ENCODE results near the gene MFF. TPM values are rescaled to one million over a fixed set of nuclear protein-coding genes. Genes with fewer than 3 reads are reported as not detected.

The MFF gene
- total RNA-seq, 1 experiment from 2014 or later, result 103 TPM

DNA sequence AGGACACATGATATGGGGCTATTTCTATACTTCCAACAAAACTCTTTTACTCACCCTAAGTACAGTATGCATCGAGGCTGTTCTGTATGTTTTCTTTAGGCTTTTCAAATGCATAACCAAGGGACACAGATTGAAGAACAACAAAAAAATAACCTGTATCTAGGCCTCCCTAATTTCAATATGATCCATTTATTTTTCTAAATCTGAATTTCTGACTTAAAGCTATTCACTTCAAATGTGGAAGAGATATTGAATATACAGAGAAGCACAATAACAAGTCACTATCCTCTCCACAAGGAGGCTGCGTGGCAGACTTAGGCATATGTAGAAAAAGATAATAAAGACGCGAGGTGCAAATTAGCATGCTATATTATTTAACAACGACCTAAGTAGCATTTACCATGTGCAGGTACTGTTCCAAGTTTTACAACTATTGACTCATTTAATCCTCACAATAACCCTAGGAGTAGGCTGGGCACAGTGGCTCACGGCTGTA, 39.3 kb upstream of the MFF start:
- Histone ChIP-seq H3K4me2 (ENCODE audit: low read length) (no peak overlapping the region), H4K20me1 (ENCODE audit: low read length) (no peaks in the 10 kb centered on the region), H3K27me3 (ENCODE audit: low read length) (no peaks in the 10 kb centered on the region), H3K4me3 (ENCODE audit: low read length) (no peak overlapping the region), H3K4me1 (ENCODE audit: insufficient read depth, low read length) (no peaks in the 10 kb centered on the region), H3K9me3 (ENCODE audit: low read length) (no peaks in the 10 kb centered on the region), H3K36me3 (ENCODE audit: low read depth, low read length) (no peaks in the 10 kb centered on the region), H2AFZ (ENCODE audit: low read length) (no peak overlapping the region), H3F3A (ENCODE audit: low read length, unreplicated experiment) (no peaks in the 10 kb centered on the region), H3K27ac (ENCODE audit: low read length) (no peak overlapping the region), H3K9me2 (replicated peaks; ENCODE audit: low read length) (no peaks in the 10 kb centered on the region), H3K9ac (ENCODE audit: low read length) (no peak overlapping the region), H3K79me2 (ENCODE audit: low read length) (no peaks in the 10 kb centered on the region)
- BruUV-seq (replicated peaks), result no TSS peak
- no peak for TF ChIP-seq EZH2phosphoT487 (IDR thresholded peaks at IDR 0.05; ENCODE audit: borderline replicate concordance, low read length)
- TF ChIP-seq CTCF (conservative IDR thresholded peaks at IDR 0.05; ENCODE audit: low read depth, low read length), result no peak
- no peak for TF ChIP-seq EZH2 (IDR thresholded peaks at IDR 0.05; ENCODE audit: low read length, unreplicated experiment)
- POLR2A ChIA-PET (ENCODE audit: unreplicated experiment), result no interaction called here
- CTCF ChIA-PET, result no interaction called here
- intact Hi-C loops (cut with micrococcal nuclease), result no loop called here
- ATAC-seq, result no peak
- no peak for DNase-seq

DNA sequence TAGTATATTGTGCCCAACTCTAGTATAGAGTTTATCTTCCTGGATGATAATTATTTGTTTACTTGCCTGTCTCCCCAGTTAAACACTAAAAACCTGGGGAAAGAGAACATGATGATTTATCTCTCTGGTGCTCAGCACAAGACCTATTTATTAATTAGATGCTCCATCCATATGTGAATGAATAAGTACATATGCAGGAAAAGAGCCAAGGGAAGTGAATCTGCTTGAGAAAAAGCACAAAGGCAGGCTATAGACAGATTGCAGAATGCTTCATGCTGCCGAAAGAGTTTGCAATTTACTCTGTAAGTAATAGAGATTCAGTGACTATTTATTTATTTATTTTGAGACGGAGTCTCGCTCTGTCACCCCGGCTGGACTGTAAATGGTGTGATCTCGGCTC, 37.3 kb upstream of the MFF start:
- BruUV-seq (replicated peaks), result no TSS peak
- no peak for TF ChIP-seq EZH2 (IDR thresholded peaks at IDR 0.05; ENCODE audit: low read length, unreplicated experiment)
- TF ChIP-seq CTCF (conservative IDR thresholded peaks at IDR 0.05; ENCODE audit: low read depth, low read length), result no peak
- no peak for TF ChIP-seq EZH2phosphoT487 (IDR thresholded peaks at IDR 0.05; ENCODE audit: borderline replicate concordance, low read length)
- H3K4me1 ChIP-seq (ENCODE audit: insufficient read depth, low read length), result no peaks in the 10 kb centered on the region
- no peak overlapping the region for H3K9ac ChIP-seq (ENCODE audit: low read length)
- no peaks in the 10 kb centered on the region for H3F3A ChIP-seq (ENCODE audit: low read length, unreplicated experiment)
- POLR2A ChIA-PET (ENCODE audit: unreplicated experiment), result no interaction called here
- intact Hi-C loops (cut with micrococcal nuclease), result no loop called here
- no peak overlapping the region for H3K4me2 ChIP-seq (ENCODE audit: low read length)
- no peak overlapping the region for H2AFZ ChIP-seq (ENCODE audit: low read length)
- H4K20me1 ChIP-seq (ENCODE audit: low read length), result no peaks in the 10 kb centered on the region
- no peak for ATAC-seq
- no peak overlapping the region for H3K27ac ChIP-seq (ENCODE audit: low read length)
- no peaks in the 10 kb centered on the region for H3K79me2 ChIP-seq (ENCODE audit: low read length)
- H3K36me3 ChIP-seq (ENCODE audit: low read depth, low read length), result no peaks in the 10 kb centered on the region
- no peaks in the 10 kb centered on the region for H3K27me3 ChIP-seq (ENCODE audit: low read length)
- no peaks in the 10 kb centered on the region for H3K9me3 ChIP-seq (ENCODE audit: low read length)
- DNase-seq, result no peak
- CTCF ChIA-PET, result no interaction called here
- no peaks in the 10 kb centered on the region for H3K9me2 ChIP-seq (replicated peaks; ENCODE audit: low read length)
- no peak overlapping the region for H3K4me3 ChIP-seq (ENCODE audit: low read length)

- Histone ChIP-seq H3K27me3 (ENCODE audit: low read length) (no peaks in the 10 kb centered on the region), H2AFZ (ENCODE audit: low read length) (no peak overlapping the region), H3K4me2 (ENCODE audit: low read length) (no peak overlapping the region), H3K27ac (ENCODE audit: low read length) (no peak overlapping the region), H3K79me2 (ENCODE audit: low read length) (no peaks in the 10 kb centered on the region), H3F3A (ENCODE audit: low read length, unreplicated experiment) (no peaks in the 10 kb centered on the region), H3K4me3 (ENCODE audit: low read length) (no peak overlapping the region), H4K20me1 (ENCODE audit: low read length) (no peaks in the 10 kb centered on the region), H3K9me3 (ENCODE audit: low read length) (no peaks in the 10 kb centered on the region), H3K9ac (ENCODE audit: low read length) (no peak overlapping the region), H3K4me1 (ENCODE audit: insufficient read depth, low read length) (no peaks in the 10 kb centered on the region), H3K36me3 (ENCODE audit: low read depth, low read length) (no peaks in the 10 kb centered on the region), H3K9me2 (replicated peaks; ENCODE audit: low read length) (no peaks in the 10 kb centered on the region)
- intact Hi-C loops (cut with micrococcal nuclease), result no loop called here
- no TSS peak for BruUV-seq (replicated peaks)
- POLR2A ChIA-PET (ENCODE audit: unreplicated experiment), result no interaction called here
- TF ChIP-seq EZH2phosphoT487 (IDR thresholded peaks at IDR 0.05; ENCODE audit: borderline replicate concordance, low read length), result no peak
- no peak for DNase-seq
- CTCF ChIA-PET, result no interaction called here
- no peak for ATAC-seq
Observed at GRCh38 chr2:227292314-227292713, 32.7 kb upstream of the MFF start.

Measured in PC-3 (cell line).